Gastrocnemius medialis (tissue), 4 donors: ENCODE measurements around the gene TMEM72.

Experiments
- POLR2A ChIP-seq, 2 donors: fragments of 450-650 bp; IDR thresholded peaks; one replicate each; pipeline ENCODE4 v1.6.1; 2017; ENCODE audit warnings: antibody characterized with exemption in 2 of 2, mild to moderate bottlenecking in 2 of 2, moderate library complexity in 2 of 2
- TF ChIP-seq, protein P1 (sequence below), 5 experiments: fragments of 450-650 bp in 3 of 5; fragments of 200-600 bp in 2 of 5; sonication (generic) in 2 of 5; IDR thresholded peaks in 4 of 5; conservative IDR thresholded peaks in 1 of 5; 1 replicate in 4 of 5; 2 replicates in 1 of 5; pipeline ENCODE4 v1.5.1; 2016 to 2019; ENCODE audit warnings: antibody characterized with exemption in 5 of 5, mild to moderate bottlenecking in 3 of 5, moderate library complexity in 3 of 5

DNA sequence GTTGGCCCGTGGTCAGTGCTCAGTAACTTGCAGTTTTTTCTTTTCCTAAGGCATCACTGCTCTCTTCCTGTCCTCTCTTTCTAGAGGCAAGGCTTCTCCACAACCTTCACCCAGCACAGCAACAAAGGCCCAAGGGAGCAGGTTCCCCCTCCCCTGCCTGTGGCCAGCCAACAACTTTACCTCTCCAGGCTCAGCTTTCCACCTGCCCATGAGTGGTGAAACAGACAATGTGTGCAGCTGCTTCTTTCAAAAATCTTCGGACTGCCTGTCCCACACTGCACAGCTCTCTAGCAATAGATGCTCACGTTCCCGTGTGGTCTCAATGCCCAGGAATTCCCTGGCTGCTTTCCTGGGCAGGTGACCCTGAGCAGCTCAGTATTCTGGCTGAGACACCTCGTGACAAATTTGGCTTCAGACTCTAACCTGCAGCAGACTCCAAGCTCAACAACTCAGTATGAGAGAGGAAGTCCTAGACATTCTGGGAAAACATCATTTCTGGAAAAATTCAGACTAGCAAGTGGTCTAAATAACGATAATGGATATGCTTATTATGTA, 28.9 kb upstream of the TMEM72 start:
- TF ChIP-seq, protein P1, sequence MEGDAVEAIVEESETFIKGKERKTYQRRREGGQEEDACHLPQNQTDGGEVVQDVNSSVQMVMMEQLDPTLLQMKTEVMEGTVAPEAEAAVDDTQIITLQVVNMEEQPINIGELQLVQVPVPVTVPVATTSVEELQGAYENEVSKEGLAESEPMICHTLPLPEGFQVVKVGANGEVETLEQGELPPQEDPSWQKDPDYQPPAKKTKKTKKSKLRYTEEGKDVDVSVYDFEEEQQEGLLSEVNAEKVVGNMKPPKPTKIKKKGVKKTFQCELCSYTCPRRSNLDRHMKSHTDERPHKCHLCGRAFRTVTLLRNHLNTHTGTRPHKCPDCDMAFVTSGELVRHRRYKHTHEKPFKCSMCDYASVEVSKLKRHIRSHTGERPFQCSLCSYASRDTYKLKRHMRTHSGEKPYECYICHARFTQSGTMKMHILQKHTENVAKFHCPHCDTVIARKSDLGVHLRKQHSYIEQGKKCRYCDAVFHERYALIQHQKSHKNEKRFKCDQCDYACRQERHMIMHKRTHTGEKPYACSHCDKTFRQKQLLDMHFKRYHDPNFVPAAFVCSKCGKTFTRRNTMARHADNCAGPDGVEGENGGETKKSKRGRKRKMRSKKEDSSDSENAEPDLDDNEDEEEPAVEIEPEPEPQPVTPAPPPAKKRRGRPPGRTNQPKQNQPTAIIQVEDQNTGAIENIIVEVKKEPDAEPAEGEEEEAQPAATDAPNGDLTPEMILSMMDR (IDR thresholded peaks at IDR 0.05 in 4 of 5, conservative IDR thresholded peaks at IDR 0.05 in 1 of 5) = no peak
- TF ChIP-seq POLR2A (IDR thresholded peaks at IDR 0.05) = no peak
